Activated T-cell treated with anti-CD3 and anti-CD28 coated beads, Interleukin-2, amount 50 U/mL, for 4 hours (primary cell): ENCODE results near the gene SLC37A3. TPM values are rescaled to one million over a fixed set of nuclear protein-coding genes. Genes with fewer than 3 reads are reported as not detected.
A peak's percentile ranks its signal among the peaks of the same experiment; 100 is the strongest.

Source experiments
- ATAC-seq, 2 donors: fragments of 200-7000 bp; cut with Tn5 transposase; one replicate each; pipeline ENCODE4 v1.10.0; 2021
- DNase-seq: peaks from one replicate; pipeline ENCODE4 v3.0.0-alpha.2; 2020
- H3K27me3 Mint-ChIP-seq: one replicate; pipeline ENCODE4 v1.8.0; 2021; ENCODE audit warnings: low read depth, mixed read lengths
- H3K36me3 Mint-ChIP-seq: one replicate; pipeline ENCODE4 v1.8.0; 2022; ENCODE audit warnings: mixed read lengths; ENCODE audit not compliant: insufficient read depth
- H3K4me1 Mint-ChIP-seq: one replicate; pipeline ENCODE4 v1.8.0; 2021; ENCODE audit warnings: low read depth, mixed read lengths
- H3K4me3 Mint-ChIP-seq: one replicate; pipeline ENCODE4 v1.8.0; 2021; ENCODE audit warnings: mild to moderate bottlenecking, moderate library complexity, mixed read lengths
- H3K9me3 Mint-ChIP-seq: one replicate; pipeline ENCODE4 v1.8.0; 2021; ENCODE audit warnings: mixed read lengths
- total RNA-seq, 3 donors: library from RNA; stranded (reverse); gene quantifications; one replicate each; pipeline ENCODE4 v1.2.1, GENCODE V29; 2021

Gene SLC37A3
- total RNA-seq, 3 donors from 2014 or later: 33.5 to 44.0 (median 40.9) TPM

DNA sequence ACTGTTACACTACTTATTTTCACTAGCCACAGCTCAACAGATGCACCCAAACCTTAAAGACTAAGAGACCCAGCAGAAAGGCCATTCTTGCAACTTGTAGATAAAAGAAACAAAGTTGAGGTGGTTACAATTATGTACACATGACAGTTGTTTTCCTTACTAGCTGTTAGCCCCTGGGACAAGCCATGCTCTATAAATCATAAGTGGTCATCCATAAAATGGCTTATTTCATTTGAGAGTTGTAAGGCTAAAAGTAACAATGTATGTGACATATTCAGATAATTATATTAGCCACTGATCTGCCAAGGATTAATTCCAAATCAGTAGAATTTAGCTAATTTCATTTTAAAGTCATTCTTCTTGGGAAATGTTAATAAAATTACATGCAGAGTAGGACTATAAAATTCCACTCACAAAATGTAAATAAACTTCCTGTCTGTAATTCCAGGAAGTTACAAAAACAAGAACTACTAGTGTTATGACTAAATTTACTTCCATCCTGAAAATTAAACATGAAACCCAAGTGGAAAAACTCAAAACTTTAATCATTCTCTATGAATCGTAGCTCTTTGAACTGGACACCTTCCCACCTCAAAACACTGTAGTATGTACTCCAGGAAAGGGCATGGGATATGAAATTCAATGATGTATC, 13.3 kb downstream of the SLC37A3 start:
- Mint-ChIP-seq H3K27me3 (no peaks in the 10 kb centered on the region), H3K9me3 (no peaks in the 10 kb centered on the region), H3K4me1 (peaks cover 20% of the 10 kb centered on the region), H3K4me3 (no peak overlapping the region), H3K36me3 (peaks cover 13% of the 10 kb centered on the region)
- DNase-seq: no peak
- no peak for ATAC-seq

DNA sequence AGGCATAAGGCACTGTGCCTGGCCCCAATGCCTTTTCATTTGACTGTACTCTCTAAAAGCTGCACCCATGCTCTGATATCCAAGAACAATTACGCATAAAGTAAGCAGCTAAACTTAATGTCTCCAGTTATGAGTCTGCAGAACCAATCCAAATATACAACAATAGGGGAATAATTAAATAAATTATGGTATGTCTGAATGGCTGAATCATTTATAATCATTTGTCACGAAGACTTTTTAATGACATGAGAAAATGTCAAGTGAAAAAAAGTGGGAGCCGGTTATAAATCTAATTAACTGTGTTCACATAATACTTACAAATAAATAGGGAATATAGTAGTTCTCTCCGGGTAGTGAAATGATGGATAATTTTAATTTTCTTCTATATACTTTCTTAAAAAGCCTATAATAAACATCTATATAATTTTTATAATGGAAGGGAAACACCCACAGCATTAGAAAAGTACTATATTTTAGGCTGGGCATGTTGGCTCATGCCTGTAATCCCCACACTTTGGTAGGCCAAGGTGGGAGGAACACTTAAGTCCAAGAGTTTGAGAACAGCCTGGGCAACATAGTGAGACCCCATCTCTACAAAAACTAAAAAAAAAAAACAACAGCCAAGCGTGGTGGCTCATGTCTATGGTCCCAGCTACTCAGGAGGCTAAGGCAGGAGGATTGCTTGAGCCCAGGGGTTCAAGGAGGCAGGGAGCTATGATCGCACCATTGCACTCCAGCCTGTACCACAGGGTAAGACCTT, 14.2 kb downstream of the SLC37A3 start:
- Mint-ChIP-seq H3K27me3 (no peaks in the 10 kb centered on the region), H3K9me3 (no peaks in the 10 kb centered on the region), H3K36me3 (peaks cover 17% of the 10 kb centered on the region), H3K4me3 (no peak overlapping the region), H3K4me1 (peaks cover 20% of the 10 kb centered on the region)
- DNase-seq: no peak
- ATAC-seq: no peak

DNA sequence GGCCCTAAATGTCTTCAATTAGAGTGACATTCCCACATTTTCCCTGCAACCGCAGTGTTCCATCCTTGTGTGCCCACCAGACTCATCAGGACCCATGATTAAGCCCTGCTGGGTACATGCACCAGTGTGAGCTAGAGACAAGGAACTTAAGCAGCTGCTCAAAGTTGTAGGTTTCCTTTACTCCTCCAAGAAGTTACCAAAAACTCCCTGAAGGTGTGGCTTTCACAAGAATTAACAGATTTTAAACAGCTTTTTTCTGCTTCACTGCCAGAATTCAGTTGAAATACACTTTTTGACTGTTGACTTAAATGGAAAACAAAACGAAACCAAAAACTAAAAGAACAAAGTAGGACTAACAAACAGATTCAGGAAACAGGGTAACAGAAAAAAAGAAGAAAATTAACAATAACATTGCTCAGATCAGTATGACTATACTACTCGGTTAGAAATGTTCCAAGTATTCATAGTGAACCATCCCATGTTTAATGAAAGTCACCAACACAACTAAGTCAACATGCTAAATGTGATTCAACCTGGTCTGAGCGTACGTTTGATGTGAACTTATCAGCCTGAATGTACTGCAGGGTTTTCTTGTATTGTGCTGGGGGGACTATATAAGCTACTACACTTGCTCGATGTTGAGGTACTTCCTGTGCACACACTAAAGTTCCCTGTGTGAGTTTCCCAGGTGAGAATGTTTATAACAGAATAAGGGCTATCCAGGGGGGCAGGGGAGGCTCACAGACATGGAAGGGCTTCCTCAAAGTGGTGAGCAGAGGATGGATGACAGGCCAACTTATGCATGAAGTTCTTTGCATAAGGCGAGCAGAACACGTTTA, 22.2 kb downstream of the SLC37A3 start:
- H3K27me3 Mint-ChIP-seq: no peaks in the 10 kb centered on the region
- peak overlapping the region; percentile 60 for H3K4me3 Mint-ChIP-seq
- no peak for DNase-seq
- peaks cover 8% of the 10 kb centered on the region for H3K36me3 Mint-ChIP-seq
- H3K4me1 Mint-ChIP-seq: peaks cover 32% of the 10 kb centered on the region
- no peaks in the 10 kb centered on the region for H3K9me3 Mint-ChIP-seq
- ATAC-seq: peak; percentile 89 to 92

DNA sequence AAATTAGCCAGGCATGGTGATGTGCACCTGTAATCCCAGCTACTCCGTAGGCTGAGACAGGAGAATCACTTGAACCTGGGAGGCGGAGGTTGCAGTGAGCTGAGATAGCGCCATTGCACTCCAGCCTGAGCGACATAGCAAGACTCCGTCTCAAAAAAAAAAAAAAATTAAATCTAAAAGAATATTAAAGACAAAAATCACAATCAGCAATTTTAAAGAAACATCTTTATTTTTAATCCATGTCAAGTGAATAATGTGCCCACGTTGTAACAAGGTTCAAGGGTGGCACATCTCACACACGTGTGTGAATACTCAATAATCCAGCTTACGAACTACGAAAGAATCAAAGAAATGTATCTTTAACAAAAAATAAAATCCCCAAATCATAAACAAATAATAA, 23.0 kb downstream of the SLC37A3 start:
- Mint-ChIP-seq H3K27me3 (no peaks in the 10 kb centered on the region), H3K4me3 (peak overlapping the region; percentile 60), H3K9me3 (no peaks in the 10 kb centered on the region), H3K36me3 (peaks cover 10% of the 10 kb centered on the region), H3K4me1 (peaks cover 34% of the 10 kb centered on the region)
- no peak for ATAC-seq
- DNase-seq: no peak

DNA sequence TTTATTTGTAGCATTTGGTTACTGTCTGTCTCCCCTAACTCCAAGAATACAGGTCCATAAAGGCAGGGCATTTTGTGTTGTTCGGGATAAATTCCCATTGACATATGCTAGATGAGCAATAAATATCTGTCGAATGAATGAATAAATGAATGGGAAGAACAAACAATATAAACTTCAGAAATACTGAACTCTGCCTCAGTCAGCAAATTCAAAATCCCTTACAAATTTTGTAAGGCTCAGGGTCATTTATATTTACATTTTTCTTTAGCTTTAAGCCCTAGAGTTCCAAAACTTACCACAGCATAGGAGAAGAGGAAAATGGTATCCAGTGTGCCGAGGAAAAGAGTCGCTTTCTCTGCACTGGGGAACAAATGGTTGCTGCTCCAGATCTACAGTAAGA, 29.0 kb downstream of the SLC37A3 start:
- H3K4me1 Mint-ChIP-seq: peaks cover 9% of the 10 kb centered on the region
- H3K27me3 Mint-ChIP-seq: no peaks in the 10 kb centered on the region
- no peaks in the 10 kb centered on the region for H3K9me3 Mint-ChIP-seq
- no peak overlapping the region for H3K4me3 Mint-ChIP-seq
- ATAC-seq (no peak), DNase-seq (no peak)
- H3K36me3 Mint-ChIP-seq: peaks cover 13% of the 10 kb centered on the region

DNA sequence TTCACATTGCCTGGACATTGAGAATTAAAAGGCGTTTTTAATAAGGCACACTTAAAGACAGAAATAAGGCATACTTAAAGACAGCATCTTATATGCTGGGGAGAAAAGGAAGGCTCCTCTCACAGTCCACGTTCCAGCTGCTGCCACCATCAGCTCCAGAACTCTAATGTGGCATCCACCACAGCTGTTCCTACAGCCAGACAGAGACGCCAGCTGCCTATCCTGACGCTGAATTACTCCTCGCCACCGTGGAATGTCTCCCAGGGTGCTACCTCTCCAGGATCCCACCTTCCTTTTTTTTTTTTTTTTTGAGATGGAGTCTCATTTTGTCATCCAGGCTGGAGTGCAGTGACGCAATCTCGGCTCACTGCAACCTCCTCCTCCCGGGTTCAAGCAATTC, 30.8 kb downstream of the SLC37A3 start:
- H3K36me3 Mint-ChIP-seq: peaks cover 20% of the 10 kb centered on the region

DNA sequence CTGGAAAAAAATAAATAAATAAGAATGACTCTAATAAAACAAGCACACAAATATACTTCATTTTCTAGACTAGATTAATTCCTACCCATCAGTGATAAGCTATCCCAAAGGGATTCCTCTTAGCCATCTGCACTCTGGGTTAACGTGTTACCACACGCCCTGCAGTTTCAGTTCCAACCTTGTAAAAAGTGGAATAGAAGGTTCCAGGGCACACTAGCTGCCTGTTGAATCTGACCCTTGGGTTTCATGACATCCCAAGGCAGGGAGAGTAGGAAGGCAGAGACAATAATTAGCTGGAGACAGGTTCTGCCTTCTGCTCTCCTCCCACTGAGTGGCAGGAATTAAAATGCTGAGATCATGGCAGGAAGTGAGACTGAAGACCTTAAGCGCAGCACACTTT, 33.5 kb downstream of the SLC37A3 start:
- no peak for DNase-seq
- no peaks in the 10 kb centered on the region for H3K9me3 Mint-ChIP-seq
- H3K36me3 Mint-ChIP-seq: peaks cover 22% of the 10 kb centered on the region
- peaks cover 8% of the 10 kb centered on the region for H3K4me1 Mint-ChIP-seq
- no peak for ATAC-seq
- no peak overlapping the region for H3K4me3 Mint-ChIP-seq
- no peaks in the 10 kb centered on the region for H3K27me3 Mint-ChIP-seq

More for the DNA sequence above, 30.8 kb downstream of the SLC37A3 start:
- Mint-ChIP-seq H3K27me3 (no peaks in the 10 kb centered on the region), H3K4me1 (peaks cover 2% of the 10 kb centered on the region), H3K9me3 (no peaks in the 10 kb centered on the region), H3K4me3 (no peak overlapping the region)
- DNase-seq (no peak), ATAC-seq (no peak)

DNA sequence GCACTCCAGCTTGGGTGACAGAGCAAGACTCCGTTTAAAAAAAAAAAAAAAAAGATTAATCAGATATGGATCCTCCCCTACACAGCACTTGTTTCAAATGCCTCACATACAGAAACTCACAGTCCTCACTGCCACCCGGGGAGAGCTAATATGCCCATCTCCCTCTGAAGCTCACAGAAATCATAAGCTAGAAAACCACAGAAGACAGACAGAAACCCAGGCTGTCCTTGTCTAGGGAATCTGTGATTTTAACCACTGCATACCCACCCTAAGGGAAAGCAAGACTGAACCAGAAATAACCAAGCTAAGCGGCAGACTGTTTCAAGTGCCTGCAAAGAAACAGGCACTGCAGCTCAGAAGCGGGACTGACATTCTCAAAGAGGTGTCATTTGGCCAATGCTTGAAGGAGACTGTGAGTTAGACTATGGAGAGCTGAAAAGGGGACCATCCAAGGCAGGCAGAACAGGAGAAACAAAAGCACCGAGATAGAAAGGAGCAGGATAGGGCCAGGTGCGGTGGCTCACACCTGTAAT, 37.6 kb downstream of the SLC37A3 start:
- ATAC-seq (peak in 1 of 2 donors; percentile 32), DNase-seq (no peak)
- Mint-ChIP-seq H3K27me3 (no peaks in the 10 kb centered on the region), H3K9me3 (no peaks in the 10 kb centered on the region), H3K36me3 (peaks cover 20% of the 10 kb centered on the region), H3K4me1 (peaks cover 25% of the 10 kb centered on the region), H3K4me3 (no peak overlapping the region)

DNA sequence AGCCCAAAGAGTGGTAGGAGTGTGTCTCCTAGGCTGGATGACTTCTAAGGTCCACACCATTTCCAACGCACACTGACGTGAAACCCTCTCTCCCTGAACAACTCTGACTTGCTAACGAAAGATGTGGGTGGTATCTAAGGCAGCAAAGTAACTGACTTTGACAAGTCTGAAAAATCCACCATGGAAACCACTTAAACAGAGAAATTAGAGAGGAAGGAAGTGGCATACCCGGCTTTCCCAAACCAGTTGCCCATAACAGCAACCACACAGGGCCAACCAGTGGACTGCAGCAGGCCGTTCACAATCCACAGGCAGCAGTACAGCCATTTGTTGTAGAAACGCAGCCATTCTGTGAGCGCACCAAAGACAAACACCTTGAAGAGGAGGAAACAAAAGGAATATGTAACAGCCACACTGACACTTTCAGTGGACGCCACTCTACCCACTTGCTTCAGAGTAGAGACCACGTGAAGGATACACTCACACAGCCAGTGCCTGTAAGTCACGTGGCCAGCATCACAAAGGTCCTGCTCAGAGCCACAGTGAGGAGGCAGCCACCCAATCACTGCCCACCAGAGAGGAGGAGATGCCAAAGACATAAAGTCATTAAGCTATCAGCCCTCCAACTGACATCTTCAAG, 39.8 kb downstream of the SLC37A3 start:
- H3K27me3 Mint-ChIP-seq: no peaks in the 10 kb centered on the region
- H3K4me3 Mint-ChIP-seq: peak overlapping the region; percentile 78
- no peaks in the 10 kb centered on the region for H3K9me3 Mint-ChIP-seq
- peaks cover 25% of the 10 kb centered on the region for H3K4me1 Mint-ChIP-seq
- peak; percentile 40 to 53 for ATAC-seq
- no peak for DNase-seq
- peaks cover 25% of the 10 kb centered on the region for H3K36me3 Mint-ChIP-seq

DNA sequence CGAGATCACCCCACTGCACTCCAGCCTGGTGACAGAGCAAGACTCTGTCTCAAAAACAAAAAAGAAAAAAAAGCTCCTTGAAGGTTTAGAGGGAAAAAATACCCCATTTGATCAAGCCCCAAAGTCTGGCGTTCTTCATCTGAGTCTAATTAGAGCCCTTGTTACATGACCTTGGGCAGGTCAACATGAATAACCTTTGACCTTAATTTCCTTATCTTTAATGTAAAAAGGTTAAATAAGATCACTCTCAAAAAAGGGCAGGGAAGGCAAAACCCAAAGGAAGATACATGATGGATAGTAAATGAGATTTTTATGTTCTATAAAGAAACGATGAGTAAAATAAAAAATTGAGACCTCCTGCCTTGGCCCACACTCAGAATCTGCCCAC, 40.3 kb downstream of the SLC37A3 start:
- peaks cover 25% of the 10 kb centered on the region for H3K4me1 Mint-ChIP-seq
- no peak for DNase-seq
- H3K4me3 Mint-ChIP-seq: peak overlapping the region; percentile 78
- no peaks in the 10 kb centered on the region for H3K27me3 Mint-ChIP-seq
- no peak for ATAC-seq
- no peaks in the 10 kb centered on the region for H3K9me3 Mint-ChIP-seq
- H3K36me3 Mint-ChIP-seq: peaks cover 27% of the 10 kb centered on the region

DNA sequence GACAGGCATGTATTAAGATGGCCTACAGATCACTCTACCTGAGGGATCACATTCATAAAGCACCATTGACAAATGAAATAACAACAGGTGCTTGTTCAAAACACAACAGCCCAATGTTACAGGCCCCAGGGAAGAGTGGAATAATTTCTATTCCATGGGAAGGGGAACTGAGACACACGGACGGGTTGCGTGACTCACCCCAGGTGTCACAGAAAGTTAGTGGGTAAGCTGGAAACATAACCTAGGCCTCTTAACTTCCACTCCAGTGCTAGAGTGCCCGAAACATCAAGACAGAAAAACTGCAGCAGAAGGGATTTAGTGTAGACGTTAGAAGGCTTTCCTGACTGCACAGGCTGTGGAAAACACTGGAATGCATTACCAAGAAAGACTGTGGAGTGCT, 48.3 kb downstream of the SLC37A3 start:
- no peaks in the 10 kb centered on the region for H3K9me3 Mint-ChIP-seq
- DNase-seq (no peak), ATAC-seq (no peak)
- no peaks in the 10 kb centered on the region for H3K27me3 Mint-ChIP-seq
- no peaks in the 10 kb centered on the region for H3K4me1 Mint-ChIP-seq
- H3K4me3 Mint-ChIP-seq: no peak overlapping the region
- H3K36me3 Mint-ChIP-seq: peaks cover 53% of the 10 kb centered on the region

DNA sequence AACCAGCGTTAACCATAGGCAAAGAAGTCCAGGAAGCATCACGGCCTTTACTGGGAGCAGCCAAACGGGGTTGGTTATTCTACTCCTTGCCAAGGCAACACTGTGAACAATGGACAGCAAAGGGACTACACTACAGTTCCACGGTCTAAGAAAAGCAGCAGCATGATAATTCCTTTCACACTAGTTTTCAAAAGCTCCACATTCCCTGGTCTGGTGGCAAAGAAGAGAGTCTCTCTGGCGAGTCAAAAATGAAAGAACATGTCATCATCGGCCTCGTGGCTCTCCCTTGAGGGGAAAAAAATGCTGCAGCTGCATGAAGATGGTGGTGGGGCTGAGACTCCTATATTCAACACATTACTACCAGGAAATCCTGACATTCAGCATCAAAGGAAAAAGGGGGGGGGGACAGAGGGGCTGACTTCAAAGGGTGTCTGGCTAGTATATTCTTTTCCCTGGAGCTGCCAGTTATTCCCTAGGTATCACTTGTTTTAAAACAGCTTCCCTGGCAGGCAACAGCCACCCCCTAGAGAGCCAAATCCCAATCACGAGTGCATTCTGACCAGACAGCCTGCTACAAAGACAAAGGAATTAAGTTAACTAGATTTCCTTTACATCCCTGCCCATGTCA, 49.1 kb downstream of the SLC37A3 start:
- no peak overlapping the region for H3K4me3 Mint-ChIP-seq
- peaks cover 49% of the 10 kb centered on the region for H3K36me3 Mint-ChIP-seq
- H3K9me3 Mint-ChIP-seq: no peaks in the 10 kb centered on the region
- no peak for DNase-seq
- no peak for ATAC-seq
- no peaks in the 10 kb centered on the region for H3K27me3 Mint-ChIP-seq
- H3K4me1 Mint-ChIP-seq: no peaks in the 10 kb centered on the region

DNA sequence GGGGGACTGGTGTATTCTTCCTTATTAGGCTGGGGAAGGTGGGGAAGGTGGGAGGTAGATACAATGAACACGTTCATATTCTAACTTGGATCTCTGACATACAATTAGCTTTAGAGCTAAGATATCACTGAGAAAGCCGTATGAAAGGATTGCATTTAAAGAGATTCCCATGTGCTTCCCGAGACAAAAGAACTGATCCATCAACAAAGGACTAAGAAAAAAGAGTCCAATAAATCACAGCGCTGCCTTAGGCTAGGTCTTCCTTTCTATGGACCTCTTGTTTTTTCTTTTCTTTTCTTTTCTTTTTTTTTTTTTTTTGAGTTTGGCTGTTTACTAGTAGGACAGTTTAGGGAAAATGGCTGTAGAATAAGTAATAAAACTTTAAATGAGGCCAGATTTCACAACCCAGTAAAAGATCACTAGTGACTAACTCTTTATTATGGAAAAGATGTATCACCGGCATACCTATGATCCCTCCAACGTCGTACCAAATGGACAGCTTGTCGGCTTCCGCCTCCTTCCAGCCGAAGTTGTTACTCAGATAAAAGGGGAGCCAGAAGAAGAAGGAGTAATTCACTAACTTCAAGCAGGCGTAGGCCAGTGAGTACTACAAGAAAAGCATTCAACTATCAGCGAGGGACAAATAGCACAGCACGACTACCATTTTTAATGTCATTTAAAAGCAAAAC, 50.0 kb downstream of the SLC37A3 start:
- H3K4me3 Mint-ChIP-seq: no peak overlapping the region
- DNase-seq (no peak), ATAC-seq (no peak)
- H3K4me1 Mint-ChIP-seq: no peaks in the 10 kb centered on the region
- no peaks in the 10 kb centered on the region for H3K9me3 Mint-ChIP-seq
- H3K36me3 Mint-ChIP-seq: peaks cover 46% of the 10 kb centered on the region
- no peaks in the 10 kb centered on the region for H3K27me3 Mint-ChIP-seq
